COLO668 (cell line): ENCODE measurements around the gene CYGB.

Experiments
- DNase-seq: peaks from one replicate; lab custom pipeline; 2025; ENCODE audit not compliant: unreplicated experiment; lab: John Stamatoyannopoulos, UW

The CYGB gene

DNA sequence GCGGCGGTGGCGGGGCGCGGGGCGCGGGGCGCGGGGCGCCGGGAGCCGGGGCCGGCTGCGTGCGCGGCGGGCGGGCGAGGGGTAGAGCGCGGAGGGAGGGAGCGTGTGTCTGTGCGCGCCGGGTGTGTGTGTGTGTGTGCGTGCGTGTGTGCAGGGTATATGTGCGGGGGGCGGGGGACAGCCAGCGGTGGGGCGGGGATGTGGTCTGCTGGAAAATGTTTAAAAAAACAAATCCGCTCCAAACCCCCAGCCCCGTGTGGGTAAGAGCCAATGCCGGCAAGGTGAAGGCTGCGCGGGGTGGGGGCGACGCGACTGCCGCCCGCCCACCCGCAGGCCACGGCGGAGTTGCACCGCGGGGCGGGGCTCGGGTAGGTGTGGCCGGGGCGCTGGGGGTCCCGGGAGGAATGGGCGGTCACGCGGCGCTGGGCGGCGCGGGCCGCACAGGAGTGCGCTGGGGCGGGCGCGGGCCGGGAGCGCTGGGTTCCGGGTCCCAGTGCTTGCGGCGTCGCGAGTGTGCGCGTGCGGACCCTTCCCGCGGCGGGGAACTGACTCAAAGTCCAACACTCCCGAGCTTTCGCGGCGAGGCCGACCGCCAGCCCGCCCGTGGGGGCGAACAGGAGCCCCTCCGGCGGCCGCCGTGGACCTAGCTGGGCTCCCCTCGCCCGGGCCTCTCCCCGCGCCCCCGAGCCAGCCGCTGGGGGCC is at the start of gene CYGB:
Gene CYGB, minus strand, starts transcription at position 132 of the 703 bp plus-strand sequence. CDS start 167 bp downstream, outside the sequence.
- no peak for DNase-seq

DNA sequence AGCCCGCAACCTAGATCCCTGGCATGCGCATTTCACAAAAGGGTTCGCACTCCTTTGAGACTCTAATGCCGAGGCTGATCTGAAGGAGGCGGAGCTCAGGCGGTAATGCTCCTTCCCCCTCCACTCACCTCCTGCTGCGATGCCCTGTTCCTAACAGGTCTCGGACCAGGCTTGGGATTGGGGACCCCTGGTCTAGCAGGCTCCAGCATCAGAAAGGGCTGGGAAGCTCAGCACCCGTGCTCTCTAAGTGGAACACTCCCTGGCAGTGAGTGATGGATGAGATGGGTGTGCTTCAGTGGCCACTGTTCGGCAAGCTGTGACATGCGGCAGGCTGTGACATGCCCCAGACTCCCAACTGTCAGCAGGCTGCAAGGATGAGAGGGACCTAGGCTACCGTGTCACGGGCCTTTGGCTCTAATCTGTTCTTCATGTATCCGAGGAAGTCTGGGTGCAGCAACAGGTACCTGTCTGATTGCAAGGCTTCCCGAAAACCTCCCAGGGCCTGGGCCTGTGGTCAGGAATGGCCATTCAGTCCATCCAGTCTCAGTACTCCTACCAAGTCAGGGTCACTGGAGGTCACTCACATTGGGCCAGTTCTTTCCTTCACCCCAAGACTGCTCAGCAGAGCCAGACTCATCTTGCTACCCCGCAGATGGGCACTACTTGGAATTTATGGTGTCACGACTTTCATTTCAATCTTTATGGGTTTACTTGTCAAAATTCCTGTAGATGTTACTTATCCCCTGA is 49.4 kb upstream of the CYGB start:
- peak; percentile 62 for DNase-seq

DNA sequence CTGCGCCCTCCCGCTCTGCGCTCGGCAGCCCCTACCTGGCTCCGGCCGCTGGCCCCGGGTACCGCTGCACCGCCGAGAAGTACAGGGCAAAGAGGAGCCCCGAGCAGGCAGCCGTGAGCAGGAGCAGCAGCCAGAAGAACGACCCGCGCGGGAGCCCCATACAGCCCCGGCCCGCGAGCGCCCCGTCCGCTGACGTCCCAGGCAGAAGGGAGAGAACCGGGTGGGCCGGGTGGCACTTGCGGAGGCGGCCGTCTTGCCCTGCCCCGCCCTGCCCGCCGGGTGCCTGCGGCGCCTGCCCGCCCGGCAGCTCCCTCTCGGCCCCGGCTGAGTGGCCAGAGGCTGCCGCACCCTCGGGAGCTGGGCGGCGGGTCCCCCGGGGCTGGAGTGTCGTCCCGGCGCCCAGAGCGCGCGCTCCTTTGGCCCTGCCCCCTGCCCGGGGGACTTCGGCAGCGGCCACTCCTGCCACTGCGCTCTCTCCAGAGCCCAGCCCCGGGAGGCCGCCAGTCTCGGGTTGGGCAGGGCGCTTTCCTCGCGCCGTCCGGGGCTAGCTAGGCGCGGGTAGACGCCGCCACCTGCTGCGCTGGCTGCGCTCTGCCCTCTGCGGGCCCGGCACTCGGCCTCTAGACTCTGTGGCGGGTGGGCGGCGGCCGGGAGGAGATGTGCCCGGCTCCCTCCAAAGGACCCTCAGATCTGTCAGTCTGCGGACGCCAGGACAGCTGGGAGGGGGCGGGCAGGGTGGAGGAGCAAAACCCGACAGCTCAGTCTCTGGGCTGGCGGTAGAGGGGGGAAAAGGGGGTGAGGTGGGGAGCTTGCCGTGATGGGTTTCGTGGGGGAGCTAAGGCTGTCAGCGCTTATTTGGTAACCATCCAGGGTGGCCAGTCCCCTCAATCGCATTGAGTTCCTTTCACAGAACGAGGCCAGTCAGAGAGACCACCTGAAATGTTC is 48.4 kb upstream of the CYGB start, which contains the start of gene ST6GALNAC2:
Gene ST6GALNAC2, minus strand, starts transcription at position 212 of the 945 bp plus-strand sequence. Its CDS starts 52 bp downstream, at position 160.
- DNase-seq = peak; percentile 72

DNA sequence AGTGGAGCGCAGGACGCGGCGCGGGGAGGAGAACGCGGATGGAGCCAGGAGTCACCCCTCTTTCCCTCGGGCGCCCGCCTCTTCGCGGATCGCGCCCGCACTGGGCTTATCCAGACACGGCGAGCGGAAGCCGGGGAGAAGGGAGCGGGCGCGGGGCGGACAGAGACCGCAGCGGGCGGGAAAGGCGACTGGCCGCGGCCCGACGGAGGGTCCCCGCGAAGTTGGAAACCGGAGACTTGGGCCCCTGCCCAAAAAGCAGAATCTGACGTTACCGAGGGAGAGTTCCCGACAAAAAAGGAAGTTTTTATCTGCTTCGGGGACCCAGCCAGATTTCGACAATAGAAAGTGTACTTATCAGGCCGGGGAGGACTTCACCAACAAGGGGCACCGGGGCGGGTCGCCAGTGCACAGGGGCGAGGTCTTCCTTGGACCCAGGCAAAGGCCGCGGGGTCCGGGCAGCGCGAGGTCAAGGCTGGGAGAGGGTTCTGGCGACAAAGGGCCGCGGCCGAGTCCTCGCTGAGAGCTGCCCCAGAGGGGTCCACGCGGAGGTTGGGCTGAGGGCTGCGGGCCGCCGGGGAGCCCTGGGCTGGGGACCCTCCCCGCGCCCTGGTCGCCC is 47.6 kb upstream of the CYGB start:
- peak; percentile 19 for DNase-seq

DNA sequence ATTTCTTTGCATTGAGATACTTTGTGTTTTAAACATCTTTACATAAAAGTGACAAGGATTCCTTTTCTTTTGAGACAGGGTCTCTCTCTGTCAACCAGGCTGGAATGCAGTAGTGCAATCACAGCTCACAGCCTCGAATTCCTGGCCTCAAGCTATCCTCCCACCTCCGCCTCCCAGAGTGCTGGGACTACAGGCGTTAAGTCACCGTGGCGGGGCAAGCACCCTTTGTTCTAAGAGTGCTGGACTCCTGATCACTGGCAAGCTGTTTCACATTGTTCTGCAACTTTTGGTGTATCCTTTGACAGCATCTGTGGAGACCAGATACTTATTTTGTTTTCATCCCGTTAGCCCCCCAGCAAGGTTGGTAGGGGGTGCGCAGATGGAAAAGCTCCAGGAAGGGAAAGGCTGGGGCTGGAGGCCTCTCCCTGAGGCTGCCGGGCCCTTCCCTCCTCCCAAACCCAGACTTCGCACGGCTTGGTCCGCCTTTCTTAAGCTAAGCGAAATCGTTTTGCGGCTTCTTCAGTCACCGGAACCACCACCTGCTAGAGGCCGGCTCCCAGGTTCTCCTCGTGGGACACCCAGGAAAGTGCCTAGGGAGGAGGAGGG is 47.0 kb upstream of the CYGB start:
- DNase-seq = no peak

- DNase-seq = no peak
Observed at GRCh38 chr17:76582660-76583059, 45.2 kb upstream of the CYGB start.

DNA sequence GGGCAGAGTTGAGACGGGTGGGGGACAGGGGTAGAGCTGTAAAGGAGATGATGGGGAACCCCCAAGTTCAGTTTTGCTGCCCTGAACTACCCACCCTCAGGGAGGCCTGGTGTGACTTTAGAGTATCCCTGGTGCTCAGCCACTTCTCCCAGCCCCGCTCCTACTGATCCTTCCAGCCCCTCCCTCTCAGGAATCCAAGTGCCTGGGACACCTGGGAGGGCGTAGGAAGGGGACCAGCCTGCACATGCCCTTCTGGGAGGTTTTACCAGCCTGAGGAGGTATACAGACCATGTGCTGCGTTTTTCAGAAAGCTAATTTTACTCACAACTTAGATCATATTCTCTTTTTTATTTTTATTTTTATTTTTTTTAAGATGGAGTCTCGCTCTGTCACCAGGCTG is 44.0 kb upstream of the CYGB start:
- no peak for DNase-seq

DNA sequence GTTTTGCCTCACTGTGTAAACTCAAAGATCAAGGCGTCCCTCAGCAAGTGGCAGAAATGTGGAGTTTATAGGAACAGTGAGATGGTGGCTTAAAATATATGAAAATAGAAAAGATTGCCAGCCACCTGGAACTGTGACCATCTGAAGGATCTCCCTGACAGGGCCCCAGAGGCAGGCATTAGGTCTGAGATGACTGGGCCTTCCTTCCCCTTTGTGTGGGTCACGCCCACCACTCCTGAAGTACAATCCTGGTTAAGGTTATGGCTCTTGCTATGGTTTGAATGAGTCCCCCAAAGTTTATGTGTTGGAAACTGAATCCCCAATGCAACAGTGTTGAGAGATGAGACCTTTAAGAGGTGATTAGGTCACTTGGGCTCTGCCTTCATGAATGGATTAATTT is 41.8 kb upstream of the CYGB start:
- DNase-seq = no peak

- DNase-seq = no peak
Observed at GRCh38 chr17:76578376-76578775, 40.9 kb upstream of the CYGB start.

DNA sequence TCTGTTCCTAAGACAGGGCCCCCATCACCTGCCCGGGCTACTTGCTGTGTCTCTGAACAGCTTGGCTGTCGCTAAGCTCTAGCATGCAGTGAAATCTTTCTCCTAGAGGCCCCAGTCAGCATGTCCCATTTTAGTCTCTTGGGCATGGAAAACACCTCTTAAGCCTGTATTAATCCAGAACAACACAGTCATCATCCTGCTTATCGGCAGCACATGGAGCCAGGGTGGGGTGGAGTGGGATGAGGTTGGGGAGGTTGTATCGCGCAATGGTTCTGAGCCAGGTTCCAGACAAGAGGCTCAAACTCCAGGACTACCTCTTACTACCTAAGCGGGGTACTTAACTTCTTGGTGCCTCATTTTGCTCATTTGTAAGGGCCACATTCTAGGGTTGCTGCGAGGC is 40.4 kb upstream of the CYGB start:
- no peak for DNase-seq

DNA sequence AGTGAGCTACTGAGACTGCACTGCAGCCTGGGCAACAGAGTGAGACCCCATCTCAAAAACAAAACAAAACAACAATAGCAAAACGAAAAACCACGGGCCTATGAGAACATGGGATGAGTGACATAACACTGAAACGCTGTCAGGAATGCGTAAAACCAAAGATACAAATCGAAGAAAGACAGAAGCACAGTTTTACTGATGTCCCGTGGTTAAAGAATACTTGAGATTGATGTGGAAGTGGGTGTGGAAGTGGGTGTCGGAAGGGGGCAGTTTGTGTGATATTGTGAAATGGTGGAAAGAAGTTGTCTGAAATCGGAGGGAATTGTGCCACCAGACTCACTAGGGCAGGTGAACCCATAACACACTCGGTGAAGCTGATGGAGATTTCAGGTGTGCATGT is 38.7 kb upstream of the CYGB start:
- no peak for DNase-seq

DNA sequence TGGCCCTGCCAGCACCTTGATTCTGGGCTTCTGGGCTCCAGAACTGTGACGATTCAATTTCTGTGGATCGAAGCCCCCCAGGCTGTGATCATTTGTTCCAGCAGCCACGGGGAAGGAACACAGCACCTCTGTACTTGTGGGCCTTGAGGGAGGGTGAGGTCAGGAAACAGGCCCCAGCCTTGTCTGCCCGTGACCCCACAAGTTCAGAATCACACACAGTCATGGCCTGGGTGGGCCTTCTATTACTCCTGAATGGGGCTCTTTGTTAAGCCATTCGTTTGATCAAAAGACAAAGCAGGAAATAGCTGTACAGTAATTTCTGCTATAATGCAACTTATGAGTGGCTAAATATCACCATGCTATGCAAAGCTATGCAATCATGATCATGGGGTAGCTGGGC is 38.1 kb upstream of the CYGB start:
- DNase-seq = no peak

DNA sequence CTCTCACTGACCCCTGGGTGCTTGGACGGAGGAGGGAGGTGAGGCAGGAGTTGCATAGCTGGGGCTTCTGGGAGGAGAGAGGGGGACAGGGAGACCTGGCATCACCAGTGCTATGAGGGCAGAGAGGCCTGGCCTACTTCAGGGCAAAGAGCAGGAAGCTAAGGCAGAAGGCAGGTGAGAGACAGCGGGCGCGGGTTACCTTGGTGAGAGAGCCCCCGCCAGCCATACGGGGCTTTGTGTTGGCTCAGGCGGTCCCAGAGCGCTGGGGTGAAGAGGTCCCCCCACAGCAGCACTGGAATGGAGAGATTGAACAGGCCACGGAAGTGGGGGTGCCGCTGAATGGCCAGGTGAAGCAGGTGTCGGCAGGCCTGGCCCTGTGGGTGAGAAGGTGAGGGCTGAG is 36.7 kb upstream of the CYGB start:
- DNase-seq = no peak

GRCh38 chr17:76573096-76573495 is 35.6 kb upstream of the CYGB start:
- no peak for DNase-seq

DNA sequence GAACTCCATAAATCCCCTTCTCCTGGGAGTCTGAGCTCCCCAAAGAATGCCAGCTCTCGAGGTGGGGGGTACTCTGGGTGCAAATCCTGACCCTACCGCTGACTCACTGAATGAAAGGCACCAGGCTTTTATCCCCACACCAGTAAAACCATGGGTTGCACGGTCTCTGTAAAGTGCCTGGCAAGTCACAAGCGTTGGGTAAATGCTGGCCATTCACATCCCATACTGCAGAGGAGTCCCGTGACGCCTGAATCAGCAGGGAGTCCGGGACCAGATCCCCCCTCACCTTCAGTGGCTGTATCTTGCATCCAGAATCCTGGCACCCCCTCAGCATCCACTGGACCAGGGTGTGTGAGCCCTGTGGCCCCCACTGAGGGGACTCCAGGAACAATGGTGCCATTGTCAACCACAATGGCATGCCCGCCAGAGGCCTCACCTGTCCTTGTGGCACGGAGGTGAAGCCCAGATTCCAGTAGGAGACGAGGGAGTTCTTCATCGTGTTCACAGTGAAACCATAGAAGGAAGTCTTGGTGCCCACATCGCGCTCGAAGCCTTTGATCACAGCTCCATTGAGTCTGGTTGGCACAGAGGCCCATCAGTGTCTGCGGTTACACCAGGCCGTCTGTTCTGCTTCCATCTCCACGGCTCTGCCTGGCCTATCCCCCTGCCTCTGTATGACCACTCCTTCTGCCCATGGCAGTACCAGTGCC is 34.8 kb upstream of the CYGB start:
- no peak for DNase-seq

DNA sequence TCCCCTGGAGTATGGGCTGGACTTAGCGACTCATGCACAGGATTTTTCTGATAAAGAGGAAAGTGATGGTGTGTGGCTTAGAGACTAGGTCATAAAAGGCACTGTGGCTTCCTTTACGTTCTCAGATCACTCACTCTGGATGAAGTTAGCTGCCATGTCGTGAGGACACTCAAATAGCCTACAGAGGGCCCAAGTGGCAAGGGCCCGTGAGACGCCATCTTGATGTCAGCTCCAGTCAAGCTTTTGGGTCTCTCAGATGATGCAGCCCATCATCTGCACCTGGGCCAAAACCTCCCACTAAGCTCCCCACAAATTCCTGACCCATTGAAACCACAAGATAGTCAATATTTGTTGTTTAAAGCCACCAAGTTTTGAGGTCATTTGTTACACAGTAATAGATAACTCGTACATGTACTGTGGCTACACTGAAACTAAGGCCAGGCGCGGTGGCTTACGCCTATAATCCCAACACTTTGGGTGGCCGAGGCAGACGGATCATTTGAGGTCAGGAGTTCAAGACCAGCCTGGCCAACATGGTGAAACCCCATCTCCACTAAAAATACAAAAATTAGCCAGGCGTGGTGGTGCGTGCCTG is 33.5 kb upstream of the CYGB start:
- no peak for DNase-seq

DNA sequence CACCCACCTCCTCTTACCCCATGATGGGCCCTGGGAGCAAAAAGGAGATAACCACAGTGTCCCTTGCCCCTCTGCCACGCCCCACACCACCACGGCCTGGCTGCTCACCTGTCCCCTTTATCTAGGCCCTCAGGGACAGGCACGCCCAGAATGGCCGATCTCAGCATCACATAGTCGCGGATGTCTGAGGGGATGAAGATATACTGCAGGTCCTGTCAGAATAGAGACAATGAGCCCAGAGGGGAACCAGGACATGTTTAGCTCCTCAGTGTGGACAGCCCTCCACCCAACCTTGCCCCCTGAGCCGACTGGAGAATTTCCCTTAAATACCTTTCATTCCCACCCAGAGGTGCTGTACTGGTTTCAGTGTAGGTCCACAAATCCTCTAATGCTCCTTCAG is 32.9 kb upstream of the CYGB start:
- DNase-seq = no peak

DNA sequence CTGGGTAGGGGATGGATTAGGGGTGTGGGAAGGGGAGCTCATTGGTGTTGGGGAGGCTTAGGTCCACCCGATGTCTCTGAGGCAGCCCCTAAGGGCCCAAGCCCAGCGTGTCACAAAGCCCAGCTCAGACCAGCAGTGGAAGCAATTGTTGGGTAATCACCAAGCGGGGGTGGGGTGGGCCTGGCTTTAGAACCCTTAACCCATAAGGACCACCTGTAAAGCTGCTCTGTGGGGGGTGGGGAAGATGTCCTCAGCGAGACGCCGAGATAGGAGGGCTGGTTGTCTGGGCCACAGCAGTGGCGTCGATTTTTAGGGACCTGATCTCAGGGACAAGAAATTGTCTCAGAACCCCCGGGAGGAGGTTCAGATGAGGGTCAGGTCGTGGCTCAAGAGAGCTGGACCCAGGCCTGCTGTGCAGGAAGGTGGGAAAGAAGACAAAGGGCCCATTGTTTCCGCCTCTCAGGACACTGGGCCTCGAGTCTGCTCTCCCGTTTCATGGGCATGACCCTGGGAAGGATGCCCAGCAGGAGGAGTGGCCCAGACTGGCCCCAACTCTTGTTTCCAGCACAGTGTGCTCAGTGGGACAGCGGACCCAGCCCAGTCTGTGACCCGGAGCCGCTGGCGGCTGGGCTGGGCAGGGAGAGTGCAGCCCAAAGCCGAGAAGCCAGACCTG is 32.2 kb upstream of the CYGB start:
- no peak for DNase-seq

DNA sequence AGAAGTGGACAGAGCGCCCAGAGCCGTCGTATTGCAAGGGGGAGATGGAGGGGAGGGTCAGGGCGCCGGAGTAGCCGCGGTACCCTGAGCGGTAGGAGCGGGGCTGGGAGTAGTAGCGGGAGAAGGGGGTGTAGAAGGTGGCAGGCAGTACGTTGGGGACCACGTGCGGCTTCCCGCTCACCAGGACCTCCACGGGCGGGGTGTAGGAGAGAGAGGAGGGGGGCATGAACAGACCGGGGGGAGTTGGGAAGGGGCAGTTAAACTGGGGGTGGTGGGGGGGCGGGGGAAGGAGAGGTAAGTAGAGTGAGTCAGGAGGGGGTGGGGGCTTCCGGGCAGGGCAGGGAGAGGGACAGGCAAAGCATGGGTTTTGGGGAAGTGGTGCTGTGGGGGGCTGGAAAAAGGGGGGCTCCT is 31.3 kb upstream of the CYGB start:
- DNase-seq = no peak
